Measurements from ENCODE around the gene MYCBP. TPM values are rescaled to one million over a fixed set of nuclear protein-coding genes. Genes with fewer than 3 reads are reported as not detected.

The MYCBP gene
- total and polyA plus RNA-seq, 11 donors: 3.0 to 26.2 (median 11.1) TPM

- 18 to 33% (median 29%) methylated on average over 23 to 36 of the region's 36 CpGs for WGBS, 4 donors
- intact Hi-C loops (cut with DNase I): loop anchor here in 8 of 10 donors (5.0 to 10.0 kb wide), 6 partner anchors 204 to 789 kb away; partner anchors contain the start of gene POU3F1 (in 1 of the 8)
- peaks cover 35 to 88% (median 63%) of the 10 kb centered on the region in 9 donors for H3K27me3 ChIP-seq
Measured at GRCh38 chr1:38815903-38816627, 57.1 kb downstream of the MYCBP start.

GRCh38 chr1:38814984-38815464 lies 58.1 kb downstream of the MYCBP start:
- H3K27me3 ChIP-seq: peaks cover 37 to 95% (median 63%) of the 10 kb centered on the region in 9 donors
- no peaks in the 10 kb centered on the region for H3K36me3 ChIP-seq
- peaks cover 3 to 12% (median 8%) of the 10 kb centered on the region in 12 donors for H3K4me1 ChIP-seq
- intact Hi-C loops (cut with DNase I): loop anchor here in 8 of 10 donors (5.0 to 10.0 kb wide), 6 partner anchors 203 to 788 kb away; partner anchors contain the start of gene POU3F1 (in 1 of the 8)
- no peak for DNase-seq
- ATAC-seq: no peak
- TF ChIP-seq POLR2A (IDR thresholded peaks at IDR 0.05): no peak
- TF ChIP-seq, protein P1, sequence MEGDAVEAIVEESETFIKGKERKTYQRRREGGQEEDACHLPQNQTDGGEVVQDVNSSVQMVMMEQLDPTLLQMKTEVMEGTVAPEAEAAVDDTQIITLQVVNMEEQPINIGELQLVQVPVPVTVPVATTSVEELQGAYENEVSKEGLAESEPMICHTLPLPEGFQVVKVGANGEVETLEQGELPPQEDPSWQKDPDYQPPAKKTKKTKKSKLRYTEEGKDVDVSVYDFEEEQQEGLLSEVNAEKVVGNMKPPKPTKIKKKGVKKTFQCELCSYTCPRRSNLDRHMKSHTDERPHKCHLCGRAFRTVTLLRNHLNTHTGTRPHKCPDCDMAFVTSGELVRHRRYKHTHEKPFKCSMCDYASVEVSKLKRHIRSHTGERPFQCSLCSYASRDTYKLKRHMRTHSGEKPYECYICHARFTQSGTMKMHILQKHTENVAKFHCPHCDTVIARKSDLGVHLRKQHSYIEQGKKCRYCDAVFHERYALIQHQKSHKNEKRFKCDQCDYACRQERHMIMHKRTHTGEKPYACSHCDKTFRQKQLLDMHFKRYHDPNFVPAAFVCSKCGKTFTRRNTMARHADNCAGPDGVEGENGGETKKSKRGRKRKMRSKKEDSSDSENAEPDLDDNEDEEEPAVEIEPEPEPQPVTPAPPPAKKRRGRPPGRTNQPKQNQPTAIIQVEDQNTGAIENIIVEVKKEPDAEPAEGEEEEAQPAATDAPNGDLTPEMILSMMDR (IDR thresholded peaks at IDR 0.05): no peak
- no peak overlapping the region for H3K27ac ChIP-seq
- peaks cover 0 to 10% (median 0%) of the 10 kb centered on the region in 12 donors for H3K9me3 ChIP-seq
- 55 to 81% (median 68%) methylated on average over 1 of the region's 1 CpG for WGBS, 4 donors
- no peak overlapping the region for H3K4me3 ChIP-seq

More at GRCh38 chr1:38815903-38816627, 57.1 kb downstream of the MYCBP start:
- no peak for TF ChIP-seq POLR2A (IDR thresholded peaks at IDR 0.05)
- TF ChIP-seq, protein P1 (IDR thresholded peaks at IDR 0.05): no peak
- ATAC-seq: no peak
- H3K4me1 ChIP-seq: peaks cover 3 to 12% (median 8%) of the 10 kb centered on the region in 12 donors
- H3K9me3 ChIP-seq: peaks cover 0 to 10% (median 0%) of the 10 kb centered on the region in 12 donors
- no peak overlapping the region for H3K27ac ChIP-seq
- DNase-seq: no peak
- H3K36me3 ChIP-seq: no peaks in the 10 kb centered on the region
- no peak overlapping the region for H3K4me3 ChIP-seq

- Histone ChIP-seq H3K27ac (no peak overlapping the region), H3K9me3 (peaks cover 0 to 10% (median 0%) of the 10 kb centered on the region in 12 donors)
- no peak for ATAC-seq
Measured at GRCh38 chr1:38814444-38814983, 58.6 kb downstream of the MYCBP start.

More at GRCh38 chr1:38814444-38814983, 58.6 kb downstream of the MYCBP start:
- Histone ChIP-seq H3K4me1 (peaks cover 3 to 12% (median 8%) of the 10 kb centered on the region in 12 donors), H3K4me3 (no peak overlapping the region), H3K36me3 (no peaks in the 10 kb centered on the region), H3K27me3 (peaks cover 34 to 96% (median 59%) of the 10 kb centered on the region in 9 donors)
- DNase-seq: no peak
- intact Hi-C loops (cut with DNase I): loop anchor here in 2 of 10 donors (10.0 kb wide), 2 partner anchors 450 to 770 kb away; partner anchors contain the start of gene POU3F1 (in 1 of the 2)
- TF ChIP-seq, protein P1 (IDR thresholded peaks at IDR 0.05): no peak
- TF ChIP-seq POLR2A (IDR thresholded peaks at IDR 0.05): no peak
- 51 to 66% (median 54%) methylated on average over 7 of the region's 7 CpGs for WGBS, 4 donors

All from heart left ventricle (tissue), 16 donors.